Measurements from ENCODE around the gene RRAD. TPM values are rescaled to one million over a fixed set of nuclear protein-coding genes. Genes with fewer than 3 reads are reported as not detected.

The RRAD gene
- total and polyA plus RNA-seq, 2 of the 4 experiments (the other 2 are of a cell fraction): 1.3 to 2.1 TPM

DNA sequence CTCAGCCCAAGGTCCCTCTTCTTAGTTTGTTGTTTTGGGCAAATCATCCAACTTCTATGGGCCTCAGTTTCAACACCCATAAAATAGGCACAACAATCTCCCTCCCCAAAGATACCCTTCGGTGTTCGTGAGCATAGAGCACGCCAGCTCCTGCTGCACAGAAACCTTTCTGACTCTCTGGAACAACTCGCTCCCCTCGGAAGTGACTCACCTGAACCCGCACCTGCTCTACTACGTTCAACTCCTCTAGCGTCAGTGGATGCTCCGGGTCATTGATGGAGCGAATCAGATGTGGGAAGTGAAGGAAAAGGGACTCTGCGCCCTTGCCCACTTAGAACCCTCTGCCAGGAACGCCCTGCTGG lies 8.4 kb upstream of the RRAD start:
- ATAC-seq (ENCODE audit: low read depth) (no peak), DNase-seq (peak; percentile 35)
- intact Hi-C loops (cut with micrococcal nuclease): loop anchor here (2.0 kb wide), 1 partner anchor 39 kb away; no protein-coding TSS in a partner anchor
- peak overlapping the region; percentile 76 for H4K5ac ChIP-seq (ENCODE audit: low read depth, low read length)
- WGBS, 2 experiments (ENCODE audit: extremely low coverage in 2 of 2, insufficient read length in 1 of 2): 0% methylated on average over 3 of the region's 12 CpGs; no CpG with 5 or more reads in 1 of the 2 experiments
- peak overlapping the region; percentile 89 for H3K4me2 ChIP-seq (ENCODE audit: low read depth, low read length)
- dilution Hi-C loops (cut with HindIII; ENCODE audit: low sequenced_read_pairs, unreplicated experiment): no loop called here
- H3K14ac ChIP-seq (replicated peaks; ENCODE audit: low read depth, low read length): peak overlapping the region; percentile 96
- POLR2A ChIA-PET (ENCODE audit: unreplicated experiment): no interaction called here
- H3K23ac ChIP-seq (ENCODE audit: low read depth, low read length): peak overlapping the region; percentile 88
- peaks cover 25 to 69% of the 10 kb centered on the region in 2 experiments for H3K79me1 ChIP-seq (ENCODE audit: low read depth in 1 of 2, low read length in 2 of 2)
- peak overlapping the region; percentile 93 for H4K91ac ChIP-seq (ENCODE audit: insufficient read depth, low read depth, low read length)
- peaks cover 9% of the 10 kb centered on the region for H3K4me1 ChIP-seq (ENCODE audit: control insufficient read depth, insufficient read depth, low read length)
- H2AK9ac ChIP-seq (replicated peaks; ENCODE audit: low read depth, low read length, poor library complexity): peak overlapping the region; percentile 96
- H3K18ac ChIP-seq (ENCODE audit: low read depth, low read length): peak overlapping the region; percentile 18; the same call in 1 of the 2 replicates
- H2BK20ac ChIP-seq (ENCODE audit: low read depth, low read length): no peak overlapping the region
- H3K9ac ChIP-seq (ENCODE audit: low read depth, low read length): peak overlapping the region; percentile 99
- peak overlapping the region; percentile 99 for H2AFZ ChIP-seq (replicated peaks; ENCODE audit: low read length, poor library complexity)
- H3K56ac ChIP-seq (ENCODE audit: extremely low read depth, insufficient read depth, low read length): peak overlapping the region; percentile 62
- TF ChIP-seq NFE2L2 (IDR thresholded peaks at IDR 0.05; ENCODE audit: low read depth, low read length) (no peak), MXI1 (IDR thresholded peaks at IDR 0.05; ENCODE audit: borderline replicate concordance, low read depth, low read length) (no peak), RAD21 (IDR thresholded peaks at IDR 0.05; ENCODE audit: low read length) (no peak), USF2 (IDR thresholded peaks at IDR 0.05; ENCODE audit: low read depth, low read length) (no peak), RFX5 (IDR thresholded peaks at IDR 0.05; ENCODE audit: low read depth, low read length) (no peak), SMC3 (IDR thresholded peaks at IDR 0.05; ENCODE audit: low read depth, low read length) (no peak), MAFK (IDR thresholded peaks at IDR 0.05; ENCODE audit: low read depth, low read length) (no peak), FOS (IDR thresholded peaks at IDR 0.05; ENCODE audit: low read depth, low read length) (no peak), POLR2A (IDR thresholded peaks at IDR 0.05; ENCODE audit: low read depth, low read length) (no peak), CEBPB (IDR thresholded peaks at IDR 0.05; ENCODE audit: low read depth, low read length) (no peak), CHD1 (IDR thresholded peaks at IDR 0.05; ENCODE audit: low read depth, low read length) (no peak), MAZ (IDR thresholded peaks at IDR 0.05; ENCODE audit: borderline replicate concordance, low read depth, low read length) (no peak), BHLHE40 (IDR thresholded peaks at IDR 0.05; ENCODE audit: low read depth, low read length) (no peak), RCOR1 (IDR thresholded peaks at IDR 0.05; ENCODE audit: insufficient replicate concordance, low read length) (no peak)
- TF ChIP-seq, protein P1, sequence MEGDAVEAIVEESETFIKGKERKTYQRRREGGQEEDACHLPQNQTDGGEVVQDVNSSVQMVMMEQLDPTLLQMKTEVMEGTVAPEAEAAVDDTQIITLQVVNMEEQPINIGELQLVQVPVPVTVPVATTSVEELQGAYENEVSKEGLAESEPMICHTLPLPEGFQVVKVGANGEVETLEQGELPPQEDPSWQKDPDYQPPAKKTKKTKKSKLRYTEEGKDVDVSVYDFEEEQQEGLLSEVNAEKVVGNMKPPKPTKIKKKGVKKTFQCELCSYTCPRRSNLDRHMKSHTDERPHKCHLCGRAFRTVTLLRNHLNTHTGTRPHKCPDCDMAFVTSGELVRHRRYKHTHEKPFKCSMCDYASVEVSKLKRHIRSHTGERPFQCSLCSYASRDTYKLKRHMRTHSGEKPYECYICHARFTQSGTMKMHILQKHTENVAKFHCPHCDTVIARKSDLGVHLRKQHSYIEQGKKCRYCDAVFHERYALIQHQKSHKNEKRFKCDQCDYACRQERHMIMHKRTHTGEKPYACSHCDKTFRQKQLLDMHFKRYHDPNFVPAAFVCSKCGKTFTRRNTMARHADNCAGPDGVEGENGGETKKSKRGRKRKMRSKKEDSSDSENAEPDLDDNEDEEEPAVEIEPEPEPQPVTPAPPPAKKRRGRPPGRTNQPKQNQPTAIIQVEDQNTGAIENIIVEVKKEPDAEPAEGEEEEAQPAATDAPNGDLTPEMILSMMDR (conservative IDR thresholded peaks at IDR 0.05; ENCODE audit: low read depth, low read length): no peak
- TF ChIP-seq, protein P2, sequence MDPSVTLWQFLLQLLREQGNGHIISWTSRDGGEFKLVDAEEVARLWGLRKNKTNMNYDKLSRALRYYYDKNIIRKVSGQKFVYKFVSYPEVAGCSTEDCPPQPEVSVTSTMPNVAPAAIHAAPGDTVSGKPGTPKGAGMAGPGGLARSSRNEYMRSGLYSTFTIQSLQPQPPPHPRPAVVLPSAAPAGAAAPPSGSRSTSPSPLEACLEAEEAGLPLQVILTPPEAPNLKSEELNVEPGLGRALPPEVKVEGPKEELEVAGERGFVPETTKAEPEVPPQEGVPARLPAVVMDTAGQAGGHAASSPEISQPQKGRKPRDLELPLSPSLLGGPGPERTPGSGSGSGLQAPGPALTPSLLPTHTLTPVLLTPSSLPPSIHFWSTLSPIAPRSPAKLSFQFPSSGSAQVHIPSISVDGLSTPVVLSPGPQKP (IDR thresholded peaks at IDR 0.05; ENCODE audit: borderline replicate concordance, low read depth, low read length): no peak
- H3K9me3 ChIP-seq (ENCODE audit: control insufficient read depth, insufficient read depth, low read length): no peaks in the 10 kb centered on the region
- CTCF ChIA-PET: no interaction called here
- H3K27ac ChIP-seq (ENCODE audit: insufficient read depth, low read length): peak overlapping the region; percentile 98
- in situ Hi-C loops (cut with MboI; ENCODE audit: low sequenced_read_pairs): loop anchor here (5.0 kb wide), 1 partner anchor 36 kb away; no protein-coding TSS in a partner anchor
- H4K20me1 ChIP-seq (ENCODE audit: insufficient read depth, low read length): peaks cover 49% of the 10 kb centered on the region
- H2AK5ac ChIP-seq (ENCODE audit: low read depth, low read length): peak overlapping the region; percentile 63
- peak overlapping the region; percentile 97 for H3K4ac ChIP-seq (ENCODE audit: low read depth, low read length)
- peaks cover 20% of the 10 kb centered on the region for H3K36me3 ChIP-seq (ENCODE audit: control insufficient read depth, insufficient read depth, low read length)
- no peaks in the 10 kb centered on the region for H3K27me3 ChIP-seq (ENCODE audit: control insufficient read depth, insufficient read depth, low read length)
- H4K8ac ChIP-seq (ENCODE audit: low read depth in 2 of 2, low read length in 2 of 2): peak overlapping the region; percentile 91 to 95
- H2BK5ac ChIP-seq (ENCODE audit: low read depth, low read length, poor library complexity, severe bottlenecking): peak overlapping the region; percentile 98
- TSS peak; percentile 66 for BruUV-seq (replicated peaks)
- H2BK120ac ChIP-seq (ENCODE audit: low read depth, low read length): no peak overlapping the region
- no peak overlapping the region; the same call in 2 of the 3 replicates for H2BK15ac ChIP-seq (ENCODE audit: low read depth, low read length)
- H3K9me1 ChIP-seq (ENCODE audit: insufficient read depth, low read length): peaks cover 26% of the 10 kb centered on the region
- H3K4me3 ChIP-seq (ENCODE audit: insufficient read depth, low read depth, low read length): peak overlapping the region; percentile 98

Data from IMR-90 (cell line).